Left renal pelvis (tissue), 4 donors: Measurements from ENCODE around the gene KIAA1755. TPM values are rescaled to one million over a fixed set of nuclear protein-coding genes. Genes with fewer than 3 reads are reported as not detected.
"Not testable (repeated sequence)": the region's sequence is repeated elsewhere in the genome, so short reads cannot be mapped to it uniquely, and the experiment has no call there.

Source experiments
- DNase-seq, 4 donors: peaks; one replicate each; pipeline ENCODE4 v3.0.0-alpha.2; 2013; ENCODE audit warnings: low read depth in 4 of 4, low spot score in 3 of 4
- polyA plus RNA-seq, 4 donors: library from polyadenylated mRNA; unstranded; fragments of 120-200 nt; gene quantifications; one replicate each; pipeline ENCODE4 v1.2.1, GENCODE V29; 2013; ENCODE audit not compliant: insufficient read length in 4 of 4

The KIAA1755 gene
- polyA plus RNA-seq, 4 donors: 3.8 to 19.0 (median 4.5) TPM

DNA sequence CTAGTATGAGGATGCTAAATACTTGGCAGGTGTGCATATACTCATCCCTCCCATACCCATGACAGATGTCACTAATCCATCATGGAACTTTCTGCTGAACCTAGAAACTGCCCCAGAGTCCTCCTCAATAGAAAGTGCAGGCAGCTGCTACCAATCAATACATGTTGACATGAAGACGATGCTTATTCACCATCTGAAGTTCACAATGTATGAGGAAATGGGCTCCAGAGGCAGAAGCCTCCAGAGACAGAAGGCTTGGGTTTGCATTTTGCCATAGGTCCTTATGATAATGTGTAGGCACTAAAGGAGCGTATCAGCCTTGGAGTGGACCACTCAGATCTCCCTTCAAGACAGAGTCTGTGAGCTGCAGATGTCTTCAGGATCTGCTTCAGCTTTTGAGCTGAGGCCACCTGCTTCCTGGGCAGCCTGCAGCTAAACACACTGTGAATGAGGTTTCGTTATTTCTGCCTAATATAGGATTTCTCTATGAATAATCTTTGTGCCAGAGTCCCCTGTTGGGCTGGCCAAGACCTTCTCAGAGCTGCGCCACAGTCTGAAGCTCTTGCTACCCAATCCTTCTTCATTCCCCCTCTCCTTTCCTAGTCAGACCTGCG lies 7.5 kb upstream of the KIAA1755 start:
- no peak for DNase-seq

DNA sequence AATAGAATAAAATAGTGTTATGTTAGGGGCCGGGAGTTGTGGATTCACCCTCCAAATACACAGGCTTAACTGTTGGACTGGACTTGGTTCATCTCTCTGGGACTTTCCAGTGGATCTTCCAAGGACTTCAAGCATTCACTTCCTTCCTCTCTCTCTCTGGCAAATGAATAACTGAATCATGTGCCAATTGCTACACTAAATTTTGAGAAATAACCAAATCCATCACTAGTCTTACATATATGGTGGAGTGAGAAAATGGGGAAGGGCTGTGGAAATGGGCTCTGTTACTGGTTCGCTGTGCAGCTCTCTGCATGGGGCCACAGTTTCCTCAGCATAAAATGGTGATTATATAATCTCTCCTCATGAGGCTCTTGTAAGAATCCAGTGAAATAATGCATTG lies 6.8 kb upstream of the KIAA1755 start:
- DNase-seq: no peak

- DNase-seq: no peak
Observed at GRCh38 chr20:38266426-38266825, 5.9 kb upstream of the KIAA1755 start.

GRCh38 chr20:38262931-38263330 lies 2.4 kb upstream of the KIAA1755 start:
- no peak for DNase-seq

GRCh38 chr20:38261054-38261390 lies 487 bp upstream of the KIAA1755 start:
- no peak for DNase-seq

- DNase-seq: no peak
Observed at GRCh38 chr20:38260025-38260377, 534 bp downstream of the KIAA1755 start.

- no peak for DNase-seq
Observed at GRCh38 chr20:38258545-38259215, 1.9 kb downstream of the KIAA1755 start.

GRCh38 chr20:38256966-38257365 lies 3.6 kb downstream of the KIAA1755 start:
- DNase-seq: no peak

DNA sequence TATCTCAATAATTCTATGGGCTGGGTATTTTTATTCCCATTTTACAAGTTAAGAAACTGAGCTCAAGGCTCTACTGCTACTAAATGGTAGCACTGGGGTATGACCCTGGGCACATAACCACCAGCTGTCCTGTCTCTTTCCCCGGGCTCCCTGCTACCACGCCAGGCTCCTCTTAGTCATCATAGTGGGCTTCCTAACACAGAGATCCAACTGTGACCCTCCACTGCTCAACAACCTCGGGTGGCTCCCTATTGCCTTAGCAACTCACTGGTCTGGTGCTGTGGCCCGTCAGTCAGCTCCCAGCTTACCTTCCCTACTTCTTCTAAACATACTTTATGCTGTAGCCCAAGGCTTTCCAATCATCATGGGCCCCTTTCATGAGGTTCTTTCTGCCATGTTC lies 4.5 kb downstream of the KIAA1755 start:
- DNase-seq: no peak

DNA sequence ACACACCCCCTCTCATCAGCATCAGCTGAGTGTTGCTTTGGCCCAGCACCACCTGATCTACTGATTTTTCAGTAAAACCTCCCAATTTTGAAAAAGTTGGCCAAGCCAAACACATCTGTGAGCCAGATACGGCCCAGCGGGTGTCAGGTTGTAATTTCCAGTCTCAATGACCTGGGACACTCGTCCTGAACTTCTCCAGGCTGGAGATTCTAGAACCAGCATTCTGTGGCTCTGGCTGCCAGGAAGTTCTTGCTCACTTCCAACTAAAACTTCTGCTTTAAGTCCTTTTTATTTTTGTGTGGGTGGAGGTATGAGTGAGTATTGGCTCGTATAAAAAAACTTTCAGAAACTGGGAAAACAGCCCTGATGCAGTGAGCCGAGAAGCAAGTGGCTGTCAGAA lies 5.1 kb downstream of the KIAA1755 start:
- no peak for DNase-seq

- DNase-seq: not testable (repeated sequence)
Observed at GRCh38 chr20:38254621-38255020, 5.9 kb downstream of the KIAA1755 start.

GRCh38 chr20:38253571-38253970 lies 7.0 kb downstream of the KIAA1755 start:
- DNase-seq: no peak

DNA sequence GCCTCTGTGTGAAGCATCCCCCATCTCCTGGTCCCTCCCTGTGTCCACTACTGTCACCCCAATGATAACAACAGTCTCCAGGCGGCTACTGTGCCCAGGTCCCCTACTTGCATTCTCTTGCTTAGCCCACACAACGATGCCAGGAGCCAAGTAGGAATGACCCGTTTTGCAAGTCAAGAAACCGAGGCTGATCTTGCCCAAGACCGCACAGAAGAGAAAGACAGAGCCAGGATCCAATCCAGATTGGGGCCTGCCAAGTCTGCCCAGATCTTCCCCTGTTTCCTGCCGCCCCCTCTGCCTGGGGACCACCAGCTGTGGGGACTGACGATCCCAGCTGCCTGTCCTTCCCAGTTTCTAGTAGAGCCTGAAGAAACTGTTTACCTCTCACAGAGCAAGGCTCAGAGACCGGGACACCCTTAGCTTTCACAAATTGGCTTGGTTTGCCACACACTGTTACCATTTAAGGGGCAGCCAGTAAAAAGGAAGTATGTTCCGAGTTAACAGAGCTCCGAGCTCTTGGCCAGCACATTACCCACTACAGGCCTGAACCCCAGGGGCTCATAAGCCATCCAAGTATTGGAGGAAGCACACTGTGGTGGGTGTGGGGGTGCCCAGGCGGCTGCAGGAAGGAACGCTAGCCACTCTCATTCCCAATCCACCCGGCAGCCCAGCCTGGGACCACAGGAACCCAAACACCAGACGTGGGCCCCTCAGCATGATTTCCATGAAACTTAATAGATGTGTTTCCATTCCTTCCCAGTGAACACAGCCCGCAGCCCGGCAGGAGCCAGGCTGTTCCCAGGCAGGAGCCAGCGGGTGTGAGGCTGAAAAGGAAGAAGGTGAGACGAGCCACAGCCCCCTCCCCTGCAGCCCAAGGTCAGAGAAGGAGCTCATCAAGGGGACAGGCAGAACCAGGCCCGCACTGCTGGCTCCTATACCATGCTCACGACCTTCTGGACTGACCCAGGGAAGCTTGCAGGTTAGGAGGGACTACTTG lies 7.9 kb downstream of the KIAA1755 start:
- no peak for DNase-seq

- not testable (repeated sequence) for DNase-seq
Observed at GRCh38 chr20:38251441-38251840, 9.1 kb downstream of the KIAA1755 start.

- no peak for DNase-seq
Observed at GRCh38 chr20:38250609-38251008, 9.9 kb downstream of the KIAA1755 start.

DNA sequence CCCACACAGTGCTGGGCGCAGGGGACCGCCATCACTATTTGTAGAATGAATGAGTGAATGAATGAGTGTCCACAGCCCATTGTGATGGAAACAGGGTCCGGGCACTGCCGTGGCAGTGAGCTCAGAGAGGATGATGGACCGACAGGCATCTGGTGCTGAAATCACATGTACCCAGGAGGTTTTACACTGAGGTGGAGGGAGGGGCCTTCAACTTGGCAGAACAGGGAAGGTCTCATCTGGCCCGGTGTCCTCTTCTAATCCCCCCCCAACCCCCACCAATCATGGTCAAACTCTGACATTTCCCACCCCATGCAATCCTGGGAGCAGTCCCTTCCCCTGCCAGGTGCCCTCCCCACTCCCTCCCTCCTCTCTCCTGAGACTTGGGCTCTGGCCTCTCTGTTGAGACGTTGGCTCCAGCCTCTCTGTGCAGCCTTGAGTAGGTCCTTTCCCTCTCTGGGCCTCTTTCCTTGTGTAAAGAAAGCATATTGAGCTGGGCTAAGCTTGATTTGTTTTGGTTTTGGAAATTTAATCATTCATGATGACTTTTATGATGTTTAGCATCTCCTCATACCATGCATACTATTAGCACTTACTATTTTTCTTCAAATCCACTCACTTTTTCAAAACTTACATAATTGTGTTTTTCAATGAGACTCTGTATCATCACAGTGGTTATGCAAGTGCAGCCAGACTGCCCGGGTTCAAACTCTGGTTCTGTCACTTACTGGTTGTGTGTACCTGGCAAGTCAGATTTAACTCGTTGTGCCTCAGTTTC lies 10.8 kb downstream of the KIAA1755 start:
- DNase-seq: no peak

DNA sequence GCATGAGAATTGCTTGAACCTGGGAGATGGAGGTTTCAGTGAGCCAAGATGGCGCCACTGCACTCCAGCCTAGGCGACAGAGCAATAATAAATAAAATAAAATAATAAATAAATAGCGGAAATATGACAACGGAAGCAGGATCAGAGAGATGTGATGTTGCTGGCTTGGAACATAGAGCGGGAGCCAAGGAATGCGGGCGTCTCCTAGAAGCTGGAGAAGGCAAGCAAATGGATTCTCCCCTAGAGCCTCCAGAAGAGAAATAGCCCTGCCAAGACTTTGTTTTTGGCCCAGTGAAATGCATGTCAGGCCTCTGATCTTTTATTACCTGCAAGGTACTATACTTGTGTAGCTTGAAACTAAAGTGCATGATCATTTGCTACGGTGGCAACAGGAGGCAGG lies 12.4 kb downstream of the KIAA1755 start:
- DNase-seq: no peak

- not testable (repeated sequence) for DNase-seq
Observed at GRCh38 chr20:38247725-38248124, 12.8 kb downstream of the KIAA1755 start.

DNA sequence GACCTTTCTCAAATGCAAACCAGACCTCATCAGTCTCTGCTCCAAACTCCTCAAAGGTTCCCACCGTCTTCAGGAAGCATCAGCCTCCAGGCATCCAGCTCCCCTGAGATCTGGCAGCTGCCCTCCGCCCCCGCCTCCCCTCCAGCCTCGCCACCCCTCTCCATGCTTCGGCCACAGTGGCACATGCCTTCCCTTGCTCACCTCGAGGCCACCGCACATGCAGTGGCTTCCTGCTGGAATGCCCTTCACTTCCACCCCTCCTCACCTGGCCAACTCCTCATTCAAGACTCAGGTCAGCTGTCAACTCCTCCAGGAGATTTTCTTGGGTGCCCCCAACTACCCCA lies 13.4 kb downstream of the KIAA1755 start:
- DNase-seq: no peak

DNA sequence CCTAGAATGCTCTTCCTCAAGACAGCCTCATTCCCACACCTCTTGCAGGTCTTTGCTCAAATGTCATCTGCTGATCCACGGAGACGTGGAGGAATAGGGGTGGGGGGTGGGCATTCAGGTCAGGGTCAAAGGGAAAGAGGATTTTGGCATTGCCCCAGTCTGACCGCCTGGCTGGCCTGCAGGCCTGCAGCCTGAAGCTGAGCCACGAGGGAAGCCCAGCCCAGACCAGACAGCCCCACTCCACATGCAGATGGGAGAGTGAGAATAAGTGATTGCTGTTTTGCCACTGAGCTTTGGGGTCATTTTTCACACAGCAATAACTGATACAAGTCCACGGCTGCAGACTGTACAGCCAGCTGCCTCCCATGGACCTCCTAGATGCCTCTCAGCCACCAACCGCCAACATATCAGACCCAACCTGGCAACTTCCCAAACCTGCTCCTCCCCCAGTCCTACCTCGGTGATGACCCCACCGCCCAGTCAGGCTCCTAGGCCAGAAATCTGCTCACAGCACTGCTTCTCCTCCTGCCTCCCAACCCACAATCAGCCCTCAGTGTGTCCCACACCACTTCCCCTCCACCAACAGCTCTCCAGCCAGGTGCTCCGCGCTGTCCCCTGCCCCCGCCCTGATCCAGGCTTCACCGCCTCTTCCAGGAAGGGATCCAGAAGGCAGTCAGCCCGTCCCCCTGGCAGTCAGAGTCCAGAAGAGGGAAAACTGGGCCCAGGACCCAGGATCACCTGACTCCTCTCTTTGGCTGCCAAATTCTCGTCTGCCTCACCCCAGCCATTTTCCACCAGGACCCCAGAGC lies 14.0 kb downstream of the KIAA1755 start:
- DNase-seq: no peak
